Cardiac muscle cell (in vitro differentiated cells and primary cell): ENCODE measurements around the gene CD79A. TPM values are rescaled to one million over a fixed set of nuclear protein-coding genes. Genes with fewer than 3 reads are reported as not detected.

ENCODE experiments used
- DNase-seq, 2 donors: peaks; one replicate each; pipeline versions ENCODE4 v3.0.0 to v3.0.0-alpha.2; 2010 to 2017; ENCODE audit warnings: low read depth in 1 of 2, low spot score in 1 of 2
- H3K27ac ChIP-seq: fragments of 200-600 bp; sonication (generic); 2 replicates; pipeline ENCODE4 v1.5.1; 2016
- H3K27me3 ChIP-seq: fragments of 200-600 bp; sonication (generic); 2 replicates; pipeline ENCODE4 v1.6.0; 2016; ENCODE audit warnings: control low read depth
- H3K36me3 ChIP-seq: fragments of 200-600 bp; sonication (generic); 2 replicates; pipeline ENCODE4 v1.5.1; 2016; ENCODE audit warnings: control low read depth
- H3K4me1 ChIP-seq: fragments of 200-600 bp; sonication (generic); 2 replicates; pipeline ENCODE4 v1.8.1; 2017; ENCODE audit warnings: low read depth, mild to moderate bottlenecking, mixed run types
- H3K4me3 ChIP-seq: fragments of 200-600 bp; sonication (generic); 2 replicates; pipeline ENCODE4 v1.5.1; 2016; ENCODE audit warnings: mild to moderate bottlenecking
- H3K9me3 ChIP-seq: fragments of 200-600 bp; sonication (generic); 2 replicates; pipeline ENCODE4 v1.5.1; 2017; ENCODE audit warnings: low read depth, mild to moderate bottlenecking, control low read depth
- CTCF ChIP-seq: IDR thresholded peaks from 2 replicates; pipeline ENCODE4 v1.5.1; 2012; ENCODE audit warnings: low read depth, mild to moderate bottlenecking, low read length
- polyA plus RNA-seq: library from polyadenylated mRNA; unstranded; fragments of >200 nt; fragmentation: Nextera tagmentation; extraction: Ambion mirVana; gene quantifications from 2 replicates; pipeline ENCODE4 v1.2.1, GENCODE V29; 2016
- total RNA-seq: library from RNA; depleted of rRNA; stranded (reverse); fragments of >200 nt; gene quantifications from 2 replicates; pipeline ENCODE4 v1.2.3, GENCODE V29; 2016

The CD79A gene
- total and polyA plus RNA-seq, 2 experiments from 2014 or later: 0.24 TPM; not detected in 1

GRCh38 chr19:41845001-41845050, 32.3 kb upstream of the CD79A start, which contains the start of gene DMRTC2:
Gene DMRTC2 (plus strand): TSS chr19:41845042. CDS start chr19:41847429, 2,387 bp downstream.
- H3K36me3 ChIP-seq: no peaks in the 10 kb centered on the region
- no peak within 1 kb of the TSS for H3K4me3 ChIP-seq
- no peak for DNase-seq
- H3K9me3 ChIP-seq: no peaks in the 10 kb centered on the region
- no peak for TF ChIP-seq CTCF
- no peaks in the 10 kb centered on the region for H3K27me3 ChIP-seq
- H3K27ac ChIP-seq: no peak within 1 kb of the TSS
- no peaks in the 10 kb centered on the region for H3K4me1 ChIP-seq

GRCh38 chr19:41845051-41845590, 32.0 kb upstream of the CD79A start:
- H3K27ac ChIP-seq: no peak overlapping the region
- DNase-seq: no peak
- H3K36me3 ChIP-seq: no peaks in the 10 kb centered on the region
- no peaks in the 10 kb centered on the region for H3K4me1 ChIP-seq
- H3K4me3 ChIP-seq: no peak overlapping the region
- H3K9me3 ChIP-seq: no peaks in the 10 kb centered on the region
- H3K27me3 ChIP-seq: no peaks in the 10 kb centered on the region
- TF ChIP-seq CTCF: no peak

- no peak for DNase-seq
- H3K4me3 ChIP-seq: no peak overlapping the region
- H3K9me3 ChIP-seq: no peaks in the 10 kb centered on the region
- no peaks in the 10 kb centered on the region for H3K4me1 ChIP-seq
- no peak overlapping the region for H3K27ac ChIP-seq
- H3K36me3 ChIP-seq: no peaks in the 10 kb centered on the region
- no peaks in the 10 kb centered on the region for H3K27me3 ChIP-seq
- TF ChIP-seq CTCF: no peak
Observed at GRCh38 chr19:41847351-41848105, 29.6 kb upstream of the CD79A start.

- no peak for TF ChIP-seq CTCF
- Histone ChIP-seq H3K27ac (no peak overlapping the region), H3K4me1 (no peaks in the 10 kb centered on the region), H3K27me3 (peaks cover 2% of the 10 kb centered on the region), H3K36me3 (no peaks in the 10 kb centered on the region), H3K9me3 (no peaks in the 10 kb centered on the region), H3K4me3 (no peak overlapping the region)
- no peak for DNase-seq
Observed at GRCh38 chr19:41848666-41849065, 28.4 kb upstream of the CD79A start.

- H3K27me3 ChIP-seq: peaks cover 4% of the 10 kb centered on the region
- DNase-seq: no peak
- H3K9me3 ChIP-seq: no peaks in the 10 kb centered on the region
- TF ChIP-seq CTCF: no peak
- H3K4me1 ChIP-seq: no peaks in the 10 kb centered on the region
- no peak overlapping the region for H3K27ac ChIP-seq
- H3K4me3 ChIP-seq: no peak overlapping the region
- no peaks in the 10 kb centered on the region for H3K36me3 ChIP-seq
Observed at GRCh38 chr19:41849067-41849466, 28.0 kb upstream of the CD79A start.
